ENCODE data around the gene MAGEC3. TPM values are rescaled to one million over a fixed set of nuclear protein-coding genes. Genes with fewer than 3 reads are reported as not detected.

MAGEC3 gene, protein sequence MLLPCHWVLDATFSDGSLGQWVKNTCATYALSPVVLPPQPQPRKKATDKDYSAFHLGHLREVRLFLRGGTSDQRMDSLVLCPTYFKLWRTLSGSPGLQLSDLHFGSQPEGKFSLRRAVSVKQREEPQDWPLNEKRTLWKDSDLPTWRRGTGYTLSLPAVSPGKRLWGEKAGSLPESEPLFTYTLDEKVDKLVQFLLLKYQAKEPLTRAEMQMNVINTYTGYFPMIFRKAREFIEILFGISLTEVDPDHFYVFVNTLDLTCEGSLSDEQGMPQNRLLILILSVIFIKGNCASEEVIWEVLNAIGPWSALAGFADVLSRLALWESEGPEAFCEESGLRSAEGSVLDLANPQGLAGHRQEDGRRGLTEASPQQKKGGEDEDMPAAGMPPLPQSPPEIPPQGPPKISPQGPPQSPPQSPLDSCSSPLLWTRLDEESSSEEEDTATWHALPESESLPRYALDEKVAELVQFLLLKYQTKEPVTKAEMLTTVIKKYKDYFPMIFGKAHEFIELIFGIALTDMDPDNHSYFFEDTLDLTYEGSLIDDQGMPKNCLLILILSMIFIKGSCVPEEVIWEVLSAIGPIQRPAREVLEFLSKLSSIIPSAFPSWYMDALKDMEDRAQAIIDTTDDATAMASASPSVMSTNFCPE
- total RNA-seq (not detected), polyA plus RNA-seq (not detected), total RNA-seq (not detected)

DNA sequence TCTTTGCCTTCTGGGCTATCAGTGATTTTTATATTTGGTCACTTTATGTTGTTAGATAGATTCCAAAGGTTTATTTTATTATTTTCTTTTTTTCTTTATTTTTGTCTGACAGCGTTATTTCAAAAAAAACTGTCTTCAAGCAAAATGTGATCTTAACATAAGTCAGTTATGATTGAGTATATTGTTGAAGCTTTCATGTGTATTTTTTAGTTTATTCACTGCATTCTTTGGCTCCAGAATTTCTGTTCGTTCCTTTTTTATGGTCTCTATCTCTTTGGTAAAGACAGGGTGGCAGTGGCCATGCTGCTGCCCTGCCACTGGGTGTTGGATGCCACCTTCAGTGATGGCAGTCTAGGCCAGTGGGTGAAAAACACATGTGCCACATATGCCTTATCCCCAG is at the start of gene MAGEC3:
Gene MAGEC3 (plus strand): TSS at position 301 of the 400 bp plus-strand sequence. CDS start 0 bp downstream, at position 301.
- Mint-ChIP-seq H3K9me3 (peaks cover 0 to 21% (median 3%) of the 10 kb centered on the region in 11 donors), H3K4me1 (no peaks in the 10 kb centered on the region), H3K36me3 (peaks cover 0 to 6% (median 0%) of the 10 kb centered on the region in 5 donors), H3K4me3 (no peak within 1 kb of the TSS), H3K27ac (no peak within 1 kb of the TSS), H3K27me3 (no peaks in the 10 kb centered on the region)
- ATAC-seq: no peak
- Histone ChIP-seq H3K36me3 (ENCODE audit: control insufficient read depth in 2 of 3, insufficient read depth in 3 of 3, low read length in 3 of 3) (no peaks in the 10 kb centered on the region), H3K9me3 (ENCODE audit: control insufficient read depth in 2 of 3, low read length in 3 of 3) (peaks cover 0 to 4% (median 0%) of the 10 kb centered on the region in 3 experiments), H3K4me1 (ENCODE audit: control insufficient read depth in 2 of 2, insufficient read depth in 2 of 2, low read length in 2 of 2) (no peaks in the 10 kb centered on the region), H3K27me3 (ENCODE audit: control insufficient read depth in 2 of 2, insufficient read depth in 2 of 2, low read length in 2 of 2) (no peaks in the 10 kb centered on the region), H3K4me3 (ENCODE audit: low read length) (no peak within 1 kb of the TSS), H3K27ac (ENCODE audit: low read depth, low read length) (no peak within 1 kb of the TSS)
- ChIA-PET CTCF (no interaction called here), POLR2A (no interaction called here)
- no peak for DNase-seq
- intact Hi-C loops (cut with micrococcal nuclease): no loop called here

DNA sequence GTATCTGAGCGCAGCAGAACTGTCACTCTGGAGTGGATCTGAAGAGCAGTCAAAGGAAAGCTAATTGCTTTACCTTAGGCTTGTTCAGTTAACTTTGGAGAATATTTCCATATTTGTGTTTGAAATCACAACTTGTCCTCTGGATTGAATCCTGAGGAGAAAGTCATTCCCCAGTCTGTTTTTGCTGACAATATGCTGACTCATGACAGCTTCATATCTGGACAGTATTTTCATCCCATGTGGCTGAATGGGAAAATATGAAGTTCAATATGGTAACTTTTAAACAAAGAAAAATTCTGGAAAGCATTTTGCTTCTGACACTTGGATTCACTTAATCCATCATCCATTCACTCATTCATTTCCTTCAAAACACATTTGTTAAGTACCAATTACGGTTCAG is 46.3 kb upstream of the MAGEC3 start:
- Mint-ChIP-seq H3K4me3 (no peak overlapping the region), H3K9me3 (peaks cover 0 to 2% (median 0%) of the 10 kb centered on the region in 11 donors), H3K27ac (no peak overlapping the region), H3K36me3 (no peaks in the 10 kb centered on the region), H3K27me3 (no peaks in the 10 kb centered on the region), H3K4me1 (peaks cover 0 to 2% (median 0%) of the 10 kb centered on the region in 7 donors)
- DNase-seq (no peak), ATAC-seq (no peak)
- no peaks in the 10 kb centered on the region for H3K27me3 ChIP-seq (ENCODE audit: control insufficient read depth in 2 of 2, insufficient read depth in 2 of 2, low read length in 2 of 2)
- H3K4me3 ChIP-seq (ENCODE audit: low read length): no peak overlapping the region
- H3K9me3 ChIP-seq (ENCODE audit: control insufficient read depth in 2 of 3, low read length in 3 of 3): no peaks in the 10 kb centered on the region
- no peaks in the 10 kb centered on the region for H3K4me1 ChIP-seq (ENCODE audit: control insufficient read depth in 2 of 2, insufficient read depth in 2 of 2, low read length in 2 of 2)
- ChIA-PET POLR2A (no interaction called here), CTCF (no interaction called here)
- no peaks in the 10 kb centered on the region for H3K36me3 ChIP-seq (ENCODE audit: control insufficient read depth in 2 of 3, insufficient read depth in 3 of 3, low read length in 3 of 3)
- no peak overlapping the region for H3K27ac ChIP-seq (ENCODE audit: low read depth, low read length)
- intact Hi-C loops (cut with micrococcal nuclease): no loop called here

DNA sequence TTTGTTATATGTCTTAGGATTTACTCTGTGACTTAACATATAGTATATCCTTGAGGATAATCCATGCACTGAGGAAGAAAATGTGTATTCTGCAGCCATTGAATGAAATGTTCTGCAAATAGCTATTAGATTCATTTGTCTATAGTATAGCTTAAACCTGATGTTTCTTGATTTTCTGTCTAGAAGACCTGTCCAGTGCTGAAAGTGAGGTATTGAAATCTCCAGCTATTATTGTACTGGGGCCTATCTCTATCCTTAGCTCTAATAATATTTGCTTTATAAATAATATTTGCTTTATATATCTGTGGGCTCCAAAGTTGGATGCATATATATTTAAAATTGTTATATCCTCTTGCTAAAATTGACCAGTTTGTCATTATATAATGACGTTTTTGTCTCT is 26.7 kb upstream of the MAGEC3 start:
- H3K27ac Mint-ChIP-seq: no peak overlapping the region

DNA sequence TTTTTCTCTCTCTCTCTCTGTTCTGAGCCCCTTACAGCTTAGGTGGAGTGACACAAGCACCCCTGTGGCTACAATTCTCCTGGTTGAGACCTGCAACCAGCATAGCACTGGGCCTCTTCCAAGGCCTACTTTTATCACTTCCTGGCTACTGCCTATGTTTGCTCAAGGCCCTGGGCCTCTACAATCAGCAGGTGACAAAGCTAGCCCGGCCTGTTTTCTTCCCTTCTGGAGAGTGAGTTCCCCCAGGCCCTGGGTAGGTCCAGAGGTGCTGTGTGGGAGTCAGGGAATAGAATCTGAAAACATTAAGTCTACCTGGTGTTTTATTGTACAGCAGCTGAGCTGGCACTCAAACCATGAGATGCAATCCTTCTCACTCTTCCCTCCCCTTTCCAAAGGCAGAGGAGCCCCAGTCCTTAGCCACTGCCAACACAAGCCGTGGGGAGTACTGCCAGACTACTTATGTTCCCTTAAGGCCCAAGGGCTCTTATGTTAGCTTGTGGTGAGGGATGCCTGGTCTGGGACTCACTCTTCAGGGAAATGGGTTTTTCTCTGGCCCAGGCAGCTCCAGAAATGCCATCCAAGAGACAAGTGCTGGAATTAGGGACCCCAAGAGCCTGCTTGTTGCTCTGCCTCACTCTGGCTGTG is 23.8 kb upstream of the MAGEC3 start:
- H3K27me3 Mint-ChIP-seq: no peaks in the 10 kb centered on the region
- no peak overlapping the region for H3K27ac Mint-ChIP-seq
- intact Hi-C loops (cut with micrococcal nuclease): no loop called here
- H3K9me3 ChIP-seq (ENCODE audit: control insufficient read depth in 2 of 3, low read length in 3 of 3): no peaks in the 10 kb centered on the region
- no peaks in the 10 kb centered on the region for H3K27me3 ChIP-seq (ENCODE audit: control insufficient read depth in 2 of 2, insufficient read depth in 2 of 2, low read length in 2 of 2)
- no peak overlapping the region for H3K27ac ChIP-seq (ENCODE audit: low read depth, low read length)
- no peaks in the 10 kb centered on the region for H3K4me1 Mint-ChIP-seq
- H3K9me3 Mint-ChIP-seq: peaks cover 0 to 3% (median 0%) of the 10 kb centered on the region in 11 donors
- no peak for DNase-seq
- H3K36me3 ChIP-seq (ENCODE audit: control insufficient read depth in 2 of 3, insufficient read depth in 3 of 3, low read length in 3 of 3): no peaks in the 10 kb centered on the region
- ATAC-seq: no peak
- H3K4me3 ChIP-seq (ENCODE audit: low read length): no peak overlapping the region
- H3K4me3 Mint-ChIP-seq: no peak overlapping the region
- ChIA-PET POLR2A (no interaction called here), CTCF (no interaction called here)
- H3K4me1 ChIP-seq (ENCODE audit: control insufficient read depth in 2 of 2, insufficient read depth in 2 of 2, low read length in 2 of 2): no peaks in the 10 kb centered on the region
- no peaks in the 10 kb centered on the region for H3K36me3 Mint-ChIP-seq

More for the DNA sequence above, 26.7 kb upstream of the MAGEC3 start:
- Mint-ChIP-seq H3K9me3 (peaks cover 0 to 6% (median 0%) of the 10 kb centered on the region in 11 donors), H3K36me3 (no peaks in the 10 kb centered on the region), H3K4me1 (no peaks in the 10 kb centered on the region), H3K27me3 (no peaks in the 10 kb centered on the region), H3K4me3 (no peak overlapping the region)
- Histone ChIP-seq H3K27me3 (ENCODE audit: control insufficient read depth in 2 of 2, insufficient read depth in 2 of 2, low read length in 2 of 2) (no peaks in the 10 kb centered on the region), H3K9me3 (ENCODE audit: control insufficient read depth in 2 of 3, low read length in 3 of 3) (no peaks in the 10 kb centered on the region), H3K27ac (ENCODE audit: low read depth, low read length) (no peak overlapping the region), H3K4me3 (ENCODE audit: low read length) (no peak overlapping the region), H3K36me3 (ENCODE audit: control insufficient read depth in 2 of 3, insufficient read depth in 3 of 3, low read length in 3 of 3) (no peaks in the 10 kb centered on the region), H3K4me1 (ENCODE audit: control insufficient read depth in 2 of 2, insufficient read depth in 2 of 2, low read length in 2 of 2) (no peaks in the 10 kb centered on the region)
- intact Hi-C loops (cut with micrococcal nuclease): no loop called here
- ATAC-seq (no peak), DNase-seq (no peak)
- ChIA-PET CTCF (no interaction called here), POLR2A (no interaction called here)

DNA sequence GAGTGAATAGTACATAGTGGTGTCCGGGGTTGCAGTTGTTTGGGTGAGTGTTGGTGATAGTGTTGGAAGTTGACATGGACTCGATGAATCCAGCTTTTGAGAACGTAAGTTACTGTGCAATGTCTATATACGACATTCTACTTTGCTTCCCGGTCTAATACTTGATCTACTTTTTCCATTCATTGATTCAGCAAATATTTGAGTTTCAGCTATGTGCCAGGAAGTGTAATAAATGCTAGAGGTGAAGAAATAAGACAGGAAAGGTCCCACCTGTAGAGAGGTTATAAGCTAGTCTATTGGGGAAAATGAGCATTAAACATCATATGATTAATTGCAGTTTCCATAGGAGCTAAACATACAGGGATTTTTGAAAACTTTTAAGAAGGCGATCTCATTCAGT is 22.2 kb upstream of the MAGEC3 start:
- H3K9me3 ChIP-seq (ENCODE audit: control insufficient read depth in 2 of 3, low read length in 3 of 3): no peaks in the 10 kb centered on the region
- no peaks in the 10 kb centered on the region for H3K36me3 Mint-ChIP-seq
- no peak overlapping the region for H3K4me3 Mint-ChIP-seq
- POLR2A ChIA-PET: no interaction called here
- H3K4me1 Mint-ChIP-seq: no peaks in the 10 kb centered on the region
- no peak overlapping the region for H3K27ac ChIP-seq (ENCODE audit: low read depth, low read length)
- CTCF ChIA-PET: no interaction called here
- no peaks in the 10 kb centered on the region for H3K27me3 Mint-ChIP-seq
- H3K36me3 ChIP-seq (ENCODE audit: control insufficient read depth in 2 of 3, insufficient read depth in 3 of 3, low read length in 3 of 3): no peaks in the 10 kb centered on the region
- peaks cover 0 to 3% (median 0%) of the 10 kb centered on the region in 11 donors for H3K9me3 Mint-ChIP-seq
- no peak overlapping the region for H3K27ac Mint-ChIP-seq
- intact Hi-C loops (cut with micrococcal nuclease): no loop called here
- no peaks in the 10 kb centered on the region for H3K27me3 ChIP-seq (ENCODE audit: control insufficient read depth in 2 of 2, insufficient read depth in 2 of 2, low read length in 2 of 2)
- ATAC-seq: no peak
- H3K4me3 ChIP-seq (ENCODE audit: low read length): no peak overlapping the region
- no peak for DNase-seq
- no peaks in the 10 kb centered on the region for H3K4me1 ChIP-seq (ENCODE audit: control insufficient read depth in 2 of 2, insufficient read depth in 2 of 2, low read length in 2 of 2)

DNA sequence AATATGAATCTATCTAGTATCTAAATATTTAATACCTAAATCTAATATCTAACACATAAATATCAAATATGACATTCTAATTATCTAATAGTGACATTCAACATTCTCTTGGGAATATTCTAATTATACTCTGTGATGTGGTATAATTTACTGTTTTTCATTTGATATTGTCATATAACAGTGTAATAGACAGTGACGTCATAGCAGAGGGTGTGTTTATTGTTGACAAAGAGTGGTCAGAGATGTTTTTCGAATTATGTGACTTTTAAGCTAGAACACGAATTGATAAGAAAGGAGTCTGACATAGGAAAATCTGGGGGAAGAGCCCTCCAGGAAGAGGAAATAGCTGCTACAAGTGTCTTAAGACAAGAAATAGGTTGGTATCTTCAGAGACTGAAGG is 5.9 kb upstream of the MAGEC3 start:
- Histone ChIP-seq H3K36me3 (ENCODE audit: control insufficient read depth in 2 of 3, insufficient read depth in 3 of 3, low read length in 3 of 3) (no peaks in the 10 kb centered on the region), H3K4me1 (ENCODE audit: control insufficient read depth in 2 of 2, insufficient read depth in 2 of 2, low read length in 2 of 2) (no peaks in the 10 kb centered on the region), H3K27me3 (ENCODE audit: control insufficient read depth in 2 of 2, insufficient read depth in 2 of 2, low read length in 2 of 2) (no peaks in the 10 kb centered on the region), H3K27ac (ENCODE audit: low read depth, low read length) (no peak overlapping the region), H3K9me3 (ENCODE audit: control insufficient read depth in 2 of 3, low read length in 3 of 3) (no peaks in the 10 kb centered on the region), H3K4me3 (ENCODE audit: low read length) (no peak overlapping the region)
- H3K36me3 Mint-ChIP-seq: peaks cover 0 to 6% (median 0%) of the 10 kb centered on the region in 5 donors
- no peak overlapping the region for H3K4me3 Mint-ChIP-seq
- CTCF ChIA-PET: no interaction called here
- H3K4me1 Mint-ChIP-seq: no peaks in the 10 kb centered on the region
- POLR2A ChIA-PET: no interaction called here
- ATAC-seq (no peak), DNase-seq (no peak)
- H3K9me3 Mint-ChIP-seq: peaks cover 0 to 8% (median under 1%) of the 10 kb centered on the region in 11 donors
- H3K27ac Mint-ChIP-seq: no peak overlapping the region
- intact Hi-C loops (cut with micrococcal nuclease): no loop called here
- H3K27me3 Mint-ChIP-seq: no peaks in the 10 kb centered on the region
